GM19193 (cell line): ENCODE data around the gene MATCAP1.

Source experiments
- POLR2A ChIP-seq: IDR thresholded peaks from 4 replicates; pipeline ENCODE4 v1.6.1; 2011; ENCODE audit not compliant: insufficient read depth, insufficient read length; ENCODE audit errors: extremely low read depth

The MATCAP1 gene

DNA sequence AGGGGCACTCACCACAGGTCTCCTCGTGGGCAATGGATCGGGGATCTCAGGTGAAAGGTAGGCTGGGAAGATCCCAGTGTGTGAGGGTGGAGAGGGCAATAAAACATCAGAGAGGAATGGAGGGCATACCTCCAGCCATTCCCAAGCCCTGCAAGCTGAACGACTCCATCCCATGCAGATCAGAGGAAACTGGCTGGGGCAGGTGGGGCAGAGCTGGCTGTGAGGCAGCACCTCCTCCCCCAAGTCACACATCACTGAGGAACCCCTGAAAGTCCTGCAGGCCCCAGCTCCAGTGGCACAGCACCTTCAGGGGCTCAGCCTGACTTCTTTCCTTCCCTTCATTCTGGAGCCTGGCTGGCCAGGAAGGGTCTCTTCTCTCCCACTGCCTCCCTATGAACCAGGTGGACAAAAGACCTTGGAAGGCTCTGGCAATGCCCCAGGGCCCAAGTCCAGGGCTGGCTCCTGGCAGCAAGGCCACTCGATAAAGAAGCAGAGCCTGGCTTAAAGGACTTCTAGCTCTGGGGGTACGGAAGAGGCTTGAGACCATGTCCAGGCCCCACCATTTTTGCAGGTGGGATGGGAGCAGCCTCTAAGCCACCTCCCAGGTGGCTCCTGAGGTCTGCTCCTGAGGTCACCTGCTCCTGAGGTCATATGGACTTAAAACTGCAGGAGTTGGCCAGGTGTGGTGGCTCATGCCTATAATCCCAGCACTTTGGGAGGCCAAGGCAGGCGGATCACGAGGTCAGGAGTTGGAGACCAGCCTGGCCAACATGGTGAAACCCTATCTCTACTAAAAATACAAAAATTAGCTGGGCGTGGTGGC is 29.6 kb upstream of the MATCAP1 start:
- no peak for TF ChIP-seq POLR2A

DNA sequence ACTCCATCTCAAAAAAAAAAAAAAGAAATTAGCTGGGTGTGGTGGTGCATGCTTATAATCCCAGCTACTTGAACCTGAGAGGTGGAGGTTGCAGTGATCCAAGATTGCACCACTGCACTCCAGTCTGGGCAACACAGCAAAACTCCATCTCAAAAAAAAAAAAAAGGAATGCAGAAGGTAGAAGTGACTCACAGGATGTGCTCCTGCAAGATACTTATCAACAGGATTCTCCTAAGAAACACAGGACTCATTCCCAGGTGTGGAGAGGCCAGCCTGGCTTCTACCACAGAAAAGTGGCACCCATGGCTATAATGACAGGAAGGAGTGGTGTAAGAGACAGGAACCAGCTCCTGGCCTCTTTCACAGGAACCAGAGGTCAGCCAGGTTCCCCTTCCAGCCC is 29.0 kb upstream of the MATCAP1 start:
- TF ChIP-seq POLR2A: no peak

DNA sequence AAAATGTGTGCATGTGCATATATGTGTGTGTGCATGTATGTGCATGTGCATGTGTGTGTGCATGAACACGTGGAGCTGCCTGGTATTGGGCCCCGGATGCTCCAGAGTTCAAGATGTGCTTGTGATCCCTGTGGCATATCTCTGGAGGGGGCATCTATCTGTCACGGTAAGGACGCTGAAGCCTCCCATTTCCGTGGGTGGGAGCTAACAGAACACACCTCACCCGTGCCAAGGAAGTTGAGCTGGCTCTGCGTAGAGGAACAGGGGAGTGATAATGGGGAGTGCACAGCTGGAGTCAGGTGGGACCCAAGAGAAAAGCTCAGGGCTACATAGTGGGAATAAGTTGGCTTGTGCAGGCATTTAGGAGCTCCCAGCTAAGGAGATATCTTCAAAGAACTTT is 27.9 kb upstream of the MATCAP1 start:
- no peak for TF ChIP-seq POLR2A

DNA sequence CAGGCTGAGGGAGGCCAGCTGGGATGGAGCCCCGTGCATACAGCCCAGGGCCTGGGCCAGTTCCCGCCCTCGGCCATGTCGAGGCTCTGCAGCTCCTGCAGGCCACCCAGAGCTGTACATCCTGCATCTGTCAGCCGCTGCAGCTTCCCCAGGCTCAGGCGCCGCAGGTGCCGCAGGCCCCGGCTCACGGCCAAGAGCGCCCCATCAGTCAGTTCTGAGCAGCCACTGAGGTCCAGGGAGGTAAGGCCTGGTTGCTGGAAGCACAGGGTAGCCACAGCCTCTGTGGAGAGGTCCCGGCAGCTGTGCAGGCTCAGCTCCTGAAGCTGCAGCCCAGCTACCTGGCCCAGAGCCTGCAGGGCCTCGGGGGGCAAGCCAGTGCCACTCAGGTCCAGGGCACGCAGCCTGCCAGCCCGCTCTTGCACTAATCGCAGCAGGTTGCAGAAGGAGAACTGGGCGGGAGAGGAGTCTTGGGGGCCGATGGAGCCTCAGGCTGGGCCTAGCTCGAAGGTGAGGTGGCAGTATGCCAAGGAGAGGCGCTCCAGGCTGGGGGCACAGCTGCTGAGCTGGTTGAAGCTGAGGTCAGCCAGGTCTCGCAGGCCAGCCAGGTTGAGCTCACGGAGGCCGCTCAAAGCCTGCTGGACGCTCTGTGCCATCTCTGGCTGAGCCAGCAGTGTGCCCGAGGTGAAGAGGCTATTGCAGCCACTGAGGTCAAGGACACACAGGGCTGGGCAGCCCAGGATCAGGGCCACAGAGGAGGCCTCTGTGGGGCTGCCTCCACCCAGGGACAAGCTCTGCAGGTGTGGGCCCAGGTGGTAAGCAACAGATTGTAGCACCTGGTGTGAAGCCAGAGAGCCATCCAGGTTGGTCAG is 26.5 kb upstream of the MATCAP1 start:
- TF ChIP-seq POLR2A: no peak

DNA sequence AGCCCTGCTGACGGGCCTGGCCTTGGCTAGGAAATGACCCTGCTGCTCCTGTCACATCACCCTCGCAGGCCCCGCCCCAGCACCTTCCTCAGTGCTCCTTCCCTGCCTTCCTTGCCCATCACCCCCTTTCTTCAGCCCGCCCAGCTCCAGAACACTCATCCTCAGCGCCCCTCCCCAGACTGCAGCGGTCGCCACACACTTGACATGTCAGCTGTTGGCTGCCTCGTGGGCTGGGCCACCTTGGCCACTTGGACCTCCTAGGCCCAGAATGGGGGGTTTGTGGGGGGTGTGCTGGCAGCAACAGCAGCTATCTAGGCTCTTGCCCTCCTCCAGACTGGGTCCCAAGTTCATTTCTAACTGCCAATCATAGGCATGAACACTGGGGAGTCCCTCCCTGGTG is 25.8 kb upstream of the MATCAP1 start:
- TF ChIP-seq POLR2A: no peak

DNA sequence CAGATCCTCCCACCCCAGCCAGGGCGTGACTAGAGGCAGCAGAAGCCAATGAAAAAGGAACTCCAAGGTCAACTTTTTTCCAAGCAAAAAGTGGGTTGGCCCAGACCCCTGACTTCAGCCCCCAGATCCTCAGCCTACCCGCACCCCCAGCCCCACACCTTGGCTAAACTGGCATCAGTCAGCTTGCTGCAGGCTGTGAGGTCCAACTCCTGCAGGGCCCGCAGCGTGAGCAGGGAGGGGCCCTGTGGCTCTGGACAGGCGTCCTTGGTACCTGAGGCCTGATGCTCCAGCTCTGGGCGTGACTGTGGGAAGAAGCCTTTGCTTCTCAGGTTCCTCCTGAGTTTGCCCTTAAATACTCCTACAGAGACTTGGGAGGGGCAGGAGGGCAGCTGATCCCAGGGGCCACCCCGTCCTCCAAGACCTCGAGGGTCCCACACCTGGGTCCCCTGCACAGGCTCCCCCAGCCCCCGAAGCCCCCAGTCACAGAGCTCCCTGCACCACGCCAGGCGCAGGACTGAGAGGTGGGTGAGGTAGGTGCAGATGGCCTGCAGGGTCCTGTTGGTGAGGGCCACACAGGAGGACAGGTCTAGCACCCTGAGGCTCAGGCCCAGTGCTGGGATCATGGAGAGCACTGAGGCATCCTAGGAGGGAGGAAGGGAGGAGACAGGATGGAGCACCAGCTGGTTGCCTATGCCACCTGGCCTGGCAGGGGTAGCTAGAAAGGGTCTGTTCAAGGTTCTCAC is 24.6 kb upstream of the MATCAP1 start:
- TF ChIP-seq POLR2A: no peak

DNA sequence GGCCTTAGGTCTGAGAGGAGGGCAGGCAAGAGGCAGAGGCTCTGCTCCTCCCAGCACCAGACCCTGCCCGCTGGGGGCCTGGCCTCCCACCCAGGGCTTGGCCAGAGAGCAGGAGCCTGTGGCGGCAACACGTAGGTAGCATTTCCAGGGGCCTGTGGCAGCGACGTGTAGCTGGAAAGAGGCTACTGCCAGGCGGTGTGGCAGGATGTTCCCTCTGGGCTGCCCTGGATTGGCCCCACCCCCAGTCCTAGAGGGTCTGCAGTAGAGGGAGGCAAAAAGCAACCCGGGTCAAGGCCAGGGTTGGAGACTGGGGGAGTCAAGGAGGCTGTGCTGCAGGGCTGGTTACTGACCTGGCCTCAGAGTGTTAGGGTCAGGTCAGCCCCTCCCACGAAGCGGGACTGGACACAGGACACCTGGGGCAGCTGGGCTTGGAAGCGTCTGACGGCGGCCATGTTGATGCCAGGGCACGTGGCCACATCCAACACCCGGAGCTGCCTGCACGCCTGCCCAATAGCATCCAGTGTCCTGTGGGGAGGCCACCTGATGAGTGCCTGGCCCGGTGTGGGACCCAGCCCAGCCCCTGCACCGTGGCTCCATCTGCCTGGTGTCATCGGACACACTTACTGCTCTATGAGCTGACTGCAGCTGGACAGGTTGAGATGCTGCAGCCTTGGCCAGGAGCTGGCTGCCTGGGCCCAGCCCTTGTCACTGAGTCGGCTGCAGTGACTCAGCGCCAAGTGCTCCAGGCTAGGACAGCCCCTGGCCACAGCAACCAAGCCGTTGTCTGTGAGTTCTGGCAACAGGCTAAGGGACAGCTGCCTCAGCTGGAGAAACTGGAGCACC is 23.7 kb upstream of the MATCAP1 start:
- peak; percentile 4 for TF ChIP-seq POLR2A

DNA sequence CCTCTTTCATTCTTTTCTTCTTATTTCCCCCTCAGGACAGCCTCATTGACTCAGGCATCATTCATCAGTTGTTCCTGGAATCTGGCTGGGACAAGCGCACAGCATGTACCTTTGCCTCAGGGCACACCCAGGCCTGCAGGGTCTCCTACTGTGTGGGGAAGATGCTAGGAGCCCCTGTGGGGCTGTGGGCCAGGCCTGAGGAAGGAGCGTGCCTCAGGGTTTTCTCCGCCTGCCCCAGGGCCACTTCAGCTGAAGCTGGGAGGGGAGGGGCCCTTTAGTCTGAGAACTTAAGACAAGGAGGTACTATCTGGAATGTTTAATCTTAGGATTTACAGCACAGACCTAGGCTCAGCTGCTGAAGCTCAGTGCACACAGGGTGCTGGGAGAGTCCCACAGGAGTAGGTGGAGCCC is 23.1 kb upstream of the MATCAP1 start:
- TF ChIP-seq POLR2A: peak; percentile 8

DNA sequence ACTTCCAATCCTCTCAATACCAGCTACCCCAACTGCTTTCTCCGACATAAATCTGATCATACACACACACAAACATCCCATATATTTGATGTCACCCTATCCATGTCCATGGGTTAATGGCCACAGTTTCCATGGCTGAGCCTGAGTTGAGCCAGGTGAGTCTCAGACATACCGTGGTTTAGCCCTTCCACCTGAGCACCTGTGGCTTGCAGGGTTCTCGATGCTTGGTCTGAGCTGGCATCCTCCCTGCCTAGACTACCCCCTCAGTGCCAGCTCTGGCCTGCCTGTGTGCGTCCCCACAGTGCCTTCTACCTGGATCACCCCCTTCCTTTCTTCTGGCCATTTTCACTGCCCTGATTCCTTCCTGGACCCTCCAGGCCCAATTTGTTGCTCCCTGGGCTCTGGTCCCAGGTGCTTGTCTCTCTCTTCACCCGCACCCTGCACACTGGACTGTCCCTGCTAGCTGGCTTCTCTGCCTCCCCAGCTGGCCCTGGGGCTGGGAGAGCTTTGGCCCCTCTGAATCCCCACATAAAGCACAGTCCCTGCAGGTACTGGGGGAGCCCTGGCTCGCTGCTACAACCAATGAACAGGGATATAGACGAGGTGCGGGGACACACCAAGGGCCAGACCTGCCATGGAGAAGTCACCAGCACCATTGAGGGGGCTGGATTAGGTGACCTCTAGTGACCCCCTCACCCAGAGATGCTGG is 22.5 kb upstream of the MATCAP1 start:
- TF ChIP-seq POLR2A: no peak

DNA sequence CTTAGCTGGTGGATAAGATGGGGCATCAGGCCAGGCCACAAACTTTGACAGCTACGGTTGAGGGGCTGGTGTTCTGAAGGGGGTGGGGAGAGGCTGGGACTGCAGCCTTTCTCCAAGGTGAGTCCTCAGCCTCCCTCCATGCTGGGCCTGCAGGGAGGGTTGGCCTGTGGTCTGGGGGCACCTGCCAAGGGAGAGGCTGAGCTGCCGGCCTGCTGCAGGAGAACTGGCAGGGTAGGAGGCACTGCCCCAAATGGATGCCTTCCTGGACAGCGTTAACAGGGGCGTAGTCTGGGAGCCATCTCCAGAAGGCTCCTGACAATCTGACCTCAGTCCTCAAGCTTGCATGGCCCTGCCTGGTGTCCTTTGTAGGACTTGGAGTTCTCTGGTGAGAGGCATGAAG is 20.3 kb upstream of the MATCAP1 start:
- TF ChIP-seq POLR2A: no peak

DNA sequence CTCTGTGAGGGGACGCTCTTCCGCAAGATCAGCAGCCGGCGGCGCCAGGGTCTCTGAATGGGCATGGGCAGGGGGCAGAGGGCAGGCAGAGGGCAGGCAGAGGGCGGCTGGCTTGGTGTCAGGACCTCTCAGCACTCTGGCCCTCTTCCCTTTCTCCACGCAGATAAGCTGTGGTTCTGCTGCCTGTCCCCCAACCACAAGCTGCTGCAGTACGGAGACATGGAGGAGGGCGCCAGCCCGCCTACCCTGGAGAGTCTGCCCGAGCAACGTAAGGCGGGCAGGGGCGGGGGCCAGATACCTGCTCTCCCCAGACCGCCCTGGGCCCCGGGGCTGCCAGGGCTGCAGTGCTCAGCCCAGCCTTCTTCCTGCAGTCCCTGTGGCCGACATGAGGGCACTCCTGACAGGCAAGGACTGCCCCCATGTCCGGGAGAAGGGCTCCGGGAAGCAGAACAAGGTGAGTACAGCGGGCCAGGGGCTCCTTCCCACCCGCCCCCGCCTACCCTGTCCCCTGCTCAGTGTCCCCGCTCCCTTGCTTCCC is 19.3 kb upstream of the MATCAP1 start:
- no peak for TF ChIP-seq POLR2A

DNA sequence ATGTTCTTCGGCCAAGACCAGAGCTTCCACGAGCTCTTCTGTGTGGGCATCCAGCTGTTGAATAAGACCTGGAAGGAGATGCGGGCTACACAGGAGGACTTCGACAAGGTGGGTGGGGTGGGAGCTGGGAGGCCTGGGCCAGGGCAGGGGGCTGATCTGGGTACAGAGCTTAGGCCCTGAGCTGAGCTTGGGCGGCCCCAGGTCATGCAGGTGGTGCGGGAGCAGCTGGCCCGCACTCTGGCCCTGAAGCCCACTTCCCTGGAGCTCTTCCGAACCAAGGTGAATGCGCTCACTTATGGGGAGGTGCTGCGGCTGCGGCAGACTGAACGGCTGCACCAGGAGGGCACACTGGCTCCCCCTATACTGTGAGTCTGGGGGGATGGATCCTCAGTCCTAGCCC is 18.7 kb upstream of the MATCAP1 start:
- no peak for TF ChIP-seq POLR2A
